GM23338 (cell line): ENCODE results near the gene NTRK3.

Experiments
- CREB1 ChIP-seq: fragments of 250-450 bp; sonication (Bioruptor Pico); IDR thresholded peaks from 2 replicates; pipeline ENCODE4 v1.5.0; 2020; ENCODE audit warnings: low read depth, mild to moderate bottlenecking, moderate library complexity
- EZH2 ChIP-seq: fragments of 200-600 bp; sonication (generic); IDR thresholded peaks from one replicate; pipeline ENCODE4 v1.8.0; 2017; ENCODE audit warnings: antibody characterized with exemption, mild to moderate bottlenecking, low read depth; ENCODE audit not compliant: unreplicated experiment
- JUNB ChIP-seq: IDR thresholded peaks from one replicate; pipeline ENCODE4 v1.6.1; 2016; ENCODE audit warnings: antibody characterized with exemption; ENCODE audit not compliant: unreplicated experiment
- POLR2AphosphoS5 ChIP-seq: IDR thresholded peaks from 2 replicates; pipeline ENCODE4 v1.6.1; 2016; ENCODE audit warnings: antibody characterized with exemption, low read depth
- TF ChIP-seq, protein P1 (sequence below), 2 experiments: fragments of 200-600 bp in 1 of 2; sonication (generic) in 1 of 2; conservative IDR thresholded peaks; 2 replicates each; pipeline versions ENCODE4 v1.5.1 to v1.6.1; 2016 to 2017; ENCODE audit warnings: antibody characterized with exemption in 2 of 2, low read depth in 2 of 2, mild to moderate bottlenecking in 2 of 2, moderate library complexity in 1 of 2

- TF ChIP-seq, protein P1, sequence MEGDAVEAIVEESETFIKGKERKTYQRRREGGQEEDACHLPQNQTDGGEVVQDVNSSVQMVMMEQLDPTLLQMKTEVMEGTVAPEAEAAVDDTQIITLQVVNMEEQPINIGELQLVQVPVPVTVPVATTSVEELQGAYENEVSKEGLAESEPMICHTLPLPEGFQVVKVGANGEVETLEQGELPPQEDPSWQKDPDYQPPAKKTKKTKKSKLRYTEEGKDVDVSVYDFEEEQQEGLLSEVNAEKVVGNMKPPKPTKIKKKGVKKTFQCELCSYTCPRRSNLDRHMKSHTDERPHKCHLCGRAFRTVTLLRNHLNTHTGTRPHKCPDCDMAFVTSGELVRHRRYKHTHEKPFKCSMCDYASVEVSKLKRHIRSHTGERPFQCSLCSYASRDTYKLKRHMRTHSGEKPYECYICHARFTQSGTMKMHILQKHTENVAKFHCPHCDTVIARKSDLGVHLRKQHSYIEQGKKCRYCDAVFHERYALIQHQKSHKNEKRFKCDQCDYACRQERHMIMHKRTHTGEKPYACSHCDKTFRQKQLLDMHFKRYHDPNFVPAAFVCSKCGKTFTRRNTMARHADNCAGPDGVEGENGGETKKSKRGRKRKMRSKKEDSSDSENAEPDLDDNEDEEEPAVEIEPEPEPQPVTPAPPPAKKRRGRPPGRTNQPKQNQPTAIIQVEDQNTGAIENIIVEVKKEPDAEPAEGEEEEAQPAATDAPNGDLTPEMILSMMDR (conservative IDR thresholded peaks at IDR 0.05; ENCODE audit: low read depth in 2 of 2) = no peak
- TF ChIP-seq EZH2 (no peak), JUNB (no peak), CREB1 (CRISPR knock-in tag) (no peak), POLR2AphosphoS5 (no peak)
Measured at GRCh38 chr15:88185584-88185983, 71.0 kb downstream of the NTRK3 start.
